Ammon's horn (tissue), 1 donor: ENCODE results near the gene PDX1.

Experiments
- DNase-seq: peaks from one replicate; pipeline ENCODE4 v3.0.0-alpha.2; 2016; ENCODE audit warnings: low spot score

PDX1 gene

DNA sequence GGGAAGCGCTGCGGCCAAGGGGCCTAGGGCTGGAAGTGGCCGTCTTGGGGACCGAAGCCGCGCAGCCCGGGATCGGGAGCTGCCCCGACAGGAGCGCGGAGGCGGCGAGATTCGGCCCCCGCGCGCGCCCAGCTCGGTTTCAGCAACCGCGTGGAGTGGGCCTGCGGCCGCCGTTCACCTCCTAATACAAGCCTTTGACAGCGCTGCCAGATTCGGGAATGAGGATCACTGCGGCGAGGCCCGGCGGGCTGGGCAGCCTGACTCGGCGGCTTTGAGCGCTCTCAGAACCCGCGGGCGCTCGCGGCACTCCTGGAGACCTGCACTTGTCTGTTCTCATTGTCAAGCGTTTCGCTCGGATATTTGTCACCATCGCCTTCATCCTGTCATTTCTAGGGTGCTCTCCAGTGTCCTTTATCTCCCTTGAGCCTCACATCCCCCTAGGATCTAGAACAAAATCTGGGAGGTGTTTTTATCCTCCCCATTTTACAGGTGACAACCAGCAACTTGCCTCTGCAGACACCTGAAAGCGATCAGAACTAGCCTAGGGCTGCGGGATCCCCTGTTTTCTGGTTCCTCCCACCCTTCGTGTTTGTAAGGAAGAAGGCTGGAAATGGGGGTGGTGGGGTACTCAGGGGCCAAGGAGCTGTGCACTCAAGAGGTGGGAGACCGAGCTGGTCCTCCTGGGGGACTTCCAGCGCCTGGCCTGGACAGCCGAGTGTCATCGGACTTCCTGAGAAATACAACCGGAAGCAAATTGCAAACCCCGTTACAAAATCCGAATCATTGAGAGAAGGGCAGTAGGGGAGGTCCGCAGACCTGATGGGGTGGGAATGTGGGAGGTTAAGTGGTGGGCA lies 50.8 kb downstream of the PDX1 start:
- DNase-seq, result no peak

DNA sequence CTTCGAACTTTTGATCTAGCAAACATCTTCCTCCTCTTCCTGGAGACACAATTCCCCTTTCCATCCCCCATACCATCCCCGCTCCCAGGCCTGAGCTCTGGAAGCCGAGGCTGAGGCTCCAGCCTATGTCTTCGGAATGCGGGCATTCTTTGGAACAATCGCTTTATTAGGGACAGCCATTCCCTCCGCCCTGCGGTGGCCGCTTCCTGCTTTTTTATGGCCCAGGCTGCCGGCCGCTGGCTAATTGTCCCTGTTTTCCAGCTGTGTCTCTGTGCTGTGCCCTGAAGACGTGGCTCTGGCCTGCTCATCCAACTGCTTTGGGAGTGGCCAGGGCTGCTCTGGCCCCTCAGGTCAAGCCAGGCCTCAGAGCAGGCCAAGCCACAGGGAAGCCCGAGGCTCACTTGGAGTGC lies 51.4 kb downstream of the PDX1 start:
- no peak for DNase-seq

DNA sequence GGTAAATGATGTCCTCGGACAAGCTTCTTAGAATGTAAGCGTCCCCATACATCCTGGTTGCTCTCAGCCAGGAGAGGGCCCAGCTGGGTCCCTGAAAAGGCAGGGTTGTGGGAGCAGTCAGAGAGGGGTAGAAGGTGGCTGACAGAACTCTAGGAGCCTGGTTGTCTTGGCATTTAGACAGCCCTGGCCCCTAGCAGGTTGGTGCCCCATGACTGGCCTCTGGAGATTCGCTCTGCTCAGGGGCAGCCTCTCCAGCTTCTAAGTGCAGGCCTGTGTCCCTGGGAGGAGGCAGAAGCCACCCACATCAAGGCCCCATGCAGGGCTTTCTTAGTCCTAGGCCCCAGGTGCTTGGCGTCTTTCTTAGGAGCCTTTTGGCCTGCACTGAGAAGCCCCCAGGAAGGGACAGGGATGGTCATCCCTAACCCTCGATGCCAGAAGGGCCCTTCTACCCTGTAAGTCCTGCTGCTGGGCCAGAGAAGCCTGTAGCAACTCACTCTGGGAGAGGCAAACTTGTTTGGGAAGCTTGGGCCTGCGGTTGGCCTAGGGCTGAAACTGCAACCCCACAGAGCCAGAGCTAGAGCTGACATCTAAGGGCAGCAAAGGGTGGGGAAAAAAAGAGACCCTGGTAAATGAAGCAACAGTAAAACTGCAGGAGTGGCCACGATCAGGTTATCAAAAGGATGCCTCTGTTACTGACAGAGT lies 52.1 kb downstream of the PDX1 start:
- DNase-seq, result no peak

DNA sequence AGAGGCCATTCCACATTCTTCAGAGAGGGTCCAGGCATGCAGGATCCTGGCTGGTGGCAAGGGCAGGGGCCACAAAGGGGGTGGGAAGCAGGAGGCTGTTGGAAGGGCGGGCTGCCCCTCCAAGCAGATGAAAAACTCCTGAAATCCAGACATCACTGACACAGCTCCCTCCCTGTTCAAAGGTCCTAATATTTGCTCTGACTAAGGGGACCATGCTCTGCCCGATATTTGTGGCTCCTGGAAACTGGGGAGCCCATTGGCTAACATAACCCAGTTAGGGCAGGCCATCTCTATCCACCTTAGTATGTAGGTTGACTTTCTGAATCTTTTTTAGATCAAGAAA lies 52.6 kb downstream of the PDX1 start:
- no peak for DNase-seq

DNA sequence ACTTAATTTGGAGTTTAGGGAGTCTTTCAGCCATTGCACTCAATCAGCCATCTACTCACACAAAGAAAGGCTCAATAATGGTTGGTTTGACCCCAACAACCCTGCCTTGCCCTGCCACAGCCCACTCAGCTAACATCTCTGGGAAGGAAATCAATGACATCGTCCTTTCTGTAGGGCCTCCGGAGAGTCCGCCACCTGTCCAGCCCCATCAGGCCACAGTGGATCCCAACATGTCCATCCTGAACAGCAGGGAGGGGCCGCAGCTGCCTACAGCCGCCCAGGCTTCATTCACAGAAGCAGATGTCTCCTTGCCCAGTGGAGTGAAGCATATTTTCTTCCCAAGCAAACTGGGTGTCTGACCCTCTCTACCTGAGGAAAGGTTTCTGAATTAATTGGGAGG lies 53.5 kb downstream of the PDX1 start:
- no peak for DNase-seq

DNA sequence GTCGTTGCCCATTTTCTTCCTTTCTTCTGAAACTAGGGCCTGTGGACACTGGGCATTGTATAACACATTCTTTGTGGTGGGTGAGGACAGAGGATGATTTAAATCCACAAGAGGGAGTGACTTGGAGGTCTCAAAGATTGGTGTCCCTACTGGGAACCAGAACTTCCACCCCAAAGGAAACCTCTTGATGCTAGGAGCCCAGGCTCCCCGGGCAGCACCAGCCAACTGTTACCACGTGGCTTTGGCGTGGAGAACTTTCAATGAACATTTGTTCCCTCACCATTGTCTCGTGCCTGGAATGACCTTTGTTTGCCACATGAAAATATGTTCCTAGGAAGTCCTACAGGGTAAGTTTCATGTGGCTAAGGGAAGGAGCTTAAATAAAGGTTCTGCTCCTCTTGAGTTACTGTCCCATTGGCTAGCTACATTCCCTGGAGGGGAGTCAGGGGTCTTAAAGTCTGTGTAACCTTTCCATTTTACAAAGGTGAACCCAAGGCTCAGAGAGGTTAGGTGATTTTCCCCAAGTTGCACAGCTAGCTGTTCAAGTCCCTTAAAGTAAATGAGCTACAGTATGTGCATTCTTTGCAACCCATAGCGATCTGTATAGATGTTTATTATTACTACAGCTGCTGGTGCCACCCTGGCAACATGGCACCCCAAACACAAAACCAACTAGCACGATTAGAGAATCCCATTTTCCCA lies 54.3 kb downstream of the PDX1 start:
- no peak for DNase-seq
